Heart right ventricle (tissue), 16 donors: ENCODE results near the gene DARS1. TPM values are rescaled to one million over a fixed set of nuclear protein-coding genes. Genes with fewer than 3 reads are reported as not detected.

Experiments
- ATAC-seq, 8 donors: fragments of 200-7000 bp; cut with Tn5 transposase; one replicate each; pipeline ENCODE4 v1.9.1; 2020; ENCODE audit warnings: mild to moderate bottlenecking in 8 of 8, moderate library complexity in 8 of 8, moderate number of reproducible peaks in 1 of 8
- DNase-seq, 2 donors: peaks; one replicate each; pipeline ENCODE4 v3.0.0-alpha.2; 2020
- H3K27ac ChIP-seq, 10 donors: fragments of 200-600 bp; sonication (generic) in 2 of 10; one replicate each; pipeline versions ENCODE4 v1.5.0 to v1.8.0; 2020 to 2022; ENCODE audit warnings: mild to moderate bottlenecking in 3 of 10
- H3K27me3 ChIP-seq, 7 donors: fragments of 200-600 bp; one replicate each; pipeline ENCODE4 v1.8.0; 2021 to 2022; ENCODE audit warnings: mild to moderate bottlenecking in 2 of 7
- H3K36me3 ChIP-seq, 9 donors: fragments of 200-600 bp; sonication (generic) in 1 of 9; one replicate each; pipeline versions ENCODE4 v1.5.0 to v1.8.0; 2020 to 2022; ENCODE audit warnings: mild to moderate bottlenecking in 2 of 9
- H3K4me1 ChIP-seq, 9 donors: fragments of 200-600 bp; sonication (generic) in 1 of 9; one replicate each; pipeline versions ENCODE4 v1.5.0 to v1.8.0; 2020 to 2022; ENCODE audit warnings: mild to moderate bottlenecking in 4 of 9
- H3K4me3 ChIP-seq, 10 donors: fragments of 200-600 bp; sonication (generic) in 2 of 10; one replicate each; pipeline versions ENCODE4 v1.5.0 to v1.8.0; 2020 to 2022; ENCODE audit warnings: mild to moderate bottlenecking in 7 of 10, moderate library complexity in 2 of 10
- H3K9me3 ChIP-seq, 11 donors: fragments of 200-600 bp in 10 of 11; sonication (generic) in 2 of 11; one replicate each; pipeline versions ENCODE4 v1.5.0 to v1.8.0; 2013 to 2022; ENCODE audit warnings: mild to moderate bottlenecking in 2 of 11, control low read depth in 1 of 11, moderate library complexity in 1 of 11
- CTCF ChIP-seq, 9 donors: fragments of 200-600 bp; sonication (generic) in 2 of 9; IDR thresholded peaks; one replicate each; pipeline versions ENCODE4 v1.5.0 to v1.8.0; 2021 to 2022; ENCODE audit warnings: antibody characterized with exemption in 9 of 9, mild to moderate bottlenecking in 5 of 9, moderate library complexity in 1 of 9
- WGBS, 2 donors: extraction: QIAGEN DNeasy Blood & Tissue Kit; methylation state at CpG; one replicate each; pipeline ENCODE4 v1.1.7; 2013; ENCODE audit warnings: inconsistent platforms in 1 of 2; 5-methylcytosine and 5-hydroxymethylcytosine counted together
- intact Hi-C, 10 donors: fragments of 100-400 bp; cut with DNase I; formaldehyde crosslinking; loops; one replicate each; pipeline versions ENCODE4 v1.11.1 to v1.14.2; 2022
- polyA plus RNA-seq, 2 donors: library from polyadenylated mRNA; stranded (reverse); fragments of 200-250 nt; gene quantifications; one replicate each; pipeline ENCODE4 v1.2.3, GENCODE V29; 2013
- total RNA-seq, 10 donors: library from RNA; stranded (reverse); fragmentation: NEBNext Ultra II Directional in 3 of 10; extraction: Animal tissue kit (Norgen Biotek cat#: 25700) in 3 of 10; gene quantifications; one replicate each; pipeline versions ENCODE4 v1.2.1 to v1.2.4, GENCODE V29; 2021 to 2023
- donor health status: Arrhythmogenic right ventricular cardiomyopathy.
- donor health status: ischemic (EF 13 %, LVEDD 7.1; RV severe dilation, severe dysfunction).
- donor health status: healthy with polysubstance abuse.
- donor health status: DM: no; HTN: yes; CAD: no.
- donor health status: DM: no; HTN: no; CAD: no.
- donor health status: ischemic (EF 25% LVEDD 6.9; RV normal size, moderate dysfunction).
- donor health status: ischemic (EF 25% LVEDD 5.7; RV mildly dilated, moderate dysfunction).
- donor health status: healthy.
- donor health status: DM: yes; HTN: yes; CAD: no.
- donor health status: Ischemic cardiomyopathy.
- donor health status: ischemic (EF 35%, LVEDD 5.7; RV mildly dilated, moderate dysfunction).
- donor health status: nonischemic (EF 11% LVEDD 7.7; RV severe dilation, severe dysfunction).
- donor health status: DM: yes; HTN: yes; CAD: no.
- donor health status: PGD.
- donor health status: ischemic (EF 29% LVEDD 5.4; RV normal size, mild dysfunction).
- donor health status: nonischemic (EF 23%, LVEDD 6.1; RV moderate dilation, normal function).

DARS1 gene
- total and polyA plus RNA-seq, 12 donors: 47.8 to 136 (median 65.7) TPM

GRCh38 chr2:135944625-135945024 lies 40.8 kb downstream of the DARS1 start:
- Histone ChIP-seq H3K27me3 (no peaks in the 10 kb centered on the region), H3K4me1 (peaks cover 0 to 15% (median 5%) of the 10 kb centered on the region in 9 donors), H3K4me3 (no peak overlapping the region), H3K27ac (no peak overlapping the region), H3K36me3 (peaks cover 0 to 22% (median 4%) of the 10 kb centered on the region in 9 donors), H3K9me3 (peaks cover 0 to 5% (median 0%) of the 10 kb centered on the region in 11 donors)
- 85 to 90% methylated on average over 1 of the region's 1 CpG for WGBS, 2 donors
- no peak for TF ChIP-seq CTCF (IDR thresholded peaks at IDR 0.05)
- intact Hi-C loops: no loop called here
- DNase-seq (no peak), ATAC-seq (no peak)

GRCh38 chr2:135942936-135943688 lies 42.3 kb downstream of the DARS1 start:
- H3K36me3 ChIP-seq: peaks cover 0 to 27% (median 4%) of the 10 kb centered on the region in 9 donors
- H3K4me3 ChIP-seq: no peak overlapping the region
- intact Hi-C loops: no loop called here
- H3K9me3 ChIP-seq: peaks cover 0 to 5% (median 0%) of the 10 kb centered on the region in 11 donors
- no peaks in the 10 kb centered on the region for H3K27me3 ChIP-seq
- ATAC-seq (no peak), DNase-seq (no peak)
- WGBS, 2 donors: 91 to 94% methylated on average over 5 of the region's 5 CpGs
- TF ChIP-seq CTCF (IDR thresholded peaks at IDR 0.05): no peak
- no peak overlapping the region for H3K27ac ChIP-seq
- H3K4me1 ChIP-seq: peaks cover 0 to 2% (median 0%) of the 10 kb centered on the region in 9 donors

GRCh38 chr2:135936524-135936923 lies 48.9 kb downstream of the DARS1 start:
- no peak for ATAC-seq
- H3K27ac ChIP-seq: no peak overlapping the region
- intact Hi-C loops: no loop called here
- peaks cover 0 to 14% (median 0%) of the 10 kb centered on the region in 9 donors for H3K4me1 ChIP-seq
- no peaks in the 10 kb centered on the region for H3K27me3 ChIP-seq
- H3K4me3 ChIP-seq: no peak overlapping the region
- TF ChIP-seq CTCF (IDR thresholded peaks at IDR 0.05): no peak
- no peak for DNase-seq
- H3K36me3 ChIP-seq: peaks cover 0 to 42% (median 11%) of the 10 kb centered on the region in 9 donors
- peaks cover 0 to 5% (median 0%) of the 10 kb centered on the region in 11 donors for H3K9me3 ChIP-seq

GRCh38 chr2:135935914-135936313 lies 49.5 kb downstream of the DARS1 start:
- no peak for DNase-seq
- no peak overlapping the region for H3K27ac ChIP-seq
- no peak for TF ChIP-seq CTCF (IDR thresholded peaks at IDR 0.05)
- H3K9me3 ChIP-seq: peaks cover 0 to under 1% (median 0%) of the 10 kb centered on the region in 11 donors
- H3K4me3 ChIP-seq: no peak overlapping the region
- peaks cover 0 to 14% (median 0%) of the 10 kb centered on the region in 9 donors for H3K4me1 ChIP-seq
- peak in 1 of 8 donors; percentile 35 for ATAC-seq
- H3K27me3 ChIP-seq: no peaks in the 10 kb centered on the region
- intact Hi-C loops: no loop called here
- H3K36me3 ChIP-seq: peaks cover 0 to 48% (median 12%) of the 10 kb centered on the region in 9 donors
